Stimulated activated CD4-positive, alpha-beta T cell treated with anti-CD3 and anti-CD28 coated beads, TNF-alpha, amount 100 ng/mL, for 24 hours (primary cell): ENCODE data around the gene DERA.
"Not testable (repeated sequence)": the region's sequence is repeated elsewhere in the genome, so short reads cannot be mapped to it uniquely, and the experiment has no call there.

Source experiments
- DNase-seq, 3 experiments: peaks; one replicate each; pipeline ENCODE4 v3.0.0-alpha.2; 2020; ENCODE audit warnings: low read depth in 3 of 3

DERA gene

GRCh38 chr12:15963271-15963670 is 52.1 kb downstream of the DERA start:
- no peak for DNase-seq

- DNase-seq = no peak
These were observed 55.3 kb downstream of the DERA start for GRCh38 chr12:15966426-15966825.

GRCh38 chr12:15967053-15967452 is 55.9 kb downstream of the DERA start:
- not testable (repeated sequence) for DNase-seq

GRCh38 chr12:15971211-15971610 is 60.1 kb downstream of the DERA start:
- DNase-seq = no peak

- no peak for DNase-seq
These were observed 61.8 kb downstream of the DERA start for GRCh38 chr12:15972894-15973293.

- DNase-seq = no peak
These were observed 67.1 kb downstream of the DERA start for GRCh38 chr12:15977999-15978951.

- DNase-seq = no peak
These were observed 68.3 kb downstream of the DERA start for GRCh38 chr12:15979096-15980092.

GRCh38 chr12:15982071-15982470 is 70.9 kb downstream of the DERA start:
- no peak for DNase-seq

GRCh38 chr12:15982471-15982870 is 71.3 kb downstream of the DERA start:
- DNase-seq = no peak

- no peak for DNase-seq
These were observed 71.8 kb downstream of the DERA start for GRCh38 chr12:15982921-15983320.

GRCh38 chr12:15984097-15984800 is 73.1 kb downstream of the DERA start:
- no peak for DNase-seq

GRCh38 chr12:15984963-15985362 is 73.8 kb downstream of the DERA start:
- no peak for DNase-seq

- no peak for DNase-seq
These were observed 76.6 kb downstream of the DERA start for GRCh38 chr12:15987696-15988095.

GRCh38 chr12:15988983-15989755 is 78.0 kb downstream of the DERA start:
- DNase-seq = no peak

- no peak for DNase-seq
These were observed 84.7 kb downstream of the DERA start for GRCh38 chr12:15995801-15996200.

GRCh38 chr12:15996254-15996653 is 85.1 kb downstream of the DERA start:
- DNase-seq = no peak

GRCh38 chr12:15996948-15997347 is 85.8 kb downstream of the DERA start:
- DNase-seq = no peak

GRCh38 chr12:15997910-15998309 is 86.8 kb downstream of the DERA start:
- no peak for DNase-seq

- no peak for DNase-seq
These were observed 91.7 kb downstream of the DERA start for GRCh38 chr12:16002880-16003279.

- no peak for DNase-seq
These were observed 92.3 kb downstream of the DERA start for GRCh38 chr12:16003460-16003859.

- DNase-seq = no peak
These were observed 95.6 kb downstream of the DERA start for GRCh38 chr12:16006752-16007151.
